K562 (cell line): ENCODE results near the gene CAPN7.

Source experiments
- EZH2 ChIP-seq: IDR thresholded peaks from 2 replicates; pipeline ENCODE4 v1.6.1; 2012; ENCODE audit warnings: low read depth, mild to moderate bottlenecking, inconsistent platforms, low read length, borderline replicate concordance
- FOS ChIP-seq: IDR thresholded peaks from 3 replicates; pipeline ENCODE4 v1.6.1; 2011; ENCODE audit not compliant: insufficient read length; ENCODE audit errors: extremely low read depth
- GTF3C2 ChIP-seq: IDR thresholded peaks from 3 replicates; pipeline ENCODE4 v1.6.1; 2011; ENCODE audit warnings: borderline replicate concordance, mild to moderate bottlenecking, moderate library complexity; ENCODE audit not compliant: insufficient read length; ENCODE audit errors: extremely low read depth
- L3MBTL2 ChIP-seq: fragments of 450-650 bp; IDR thresholded peaks from 2 replicates; pipeline ENCODE4 v1.6.1; 2016; ENCODE audit warnings: mild to moderate bottlenecking, moderate library complexity
- POLR2AphosphoS2 ChIP-seq: IDR thresholded peaks from 2 replicates; pipeline ENCODE4 v1.6.1; 2012; ENCODE audit warnings: low read length, improper control_type of control experiment
- PRDM10 ChIP-seq: fragments of 450-650 bp; IDR thresholded peaks from 2 replicates; pipeline ENCODE4 v1.6.1; 2018; ENCODE audit not compliant: partially characterized antibody
- TBP ChIP-seq: optimal IDR thresholded peaks from 2 replicates; pipeline ENCODE3; 2011; ENCODE audit warnings: low read depth, low read length, improper control_type of control experiment
- ZEB2 ChIP-seq: fragments of 450-650 bp; IDR thresholded peaks from 2 replicates; pipeline ENCODE4 v1.6.1; 2016
- ZNF184 ChIP-seq: sonication (generic); formaldehyde crosslinking; IDR thresholded peaks from 2 replicates; pipeline ENCODE4 v1.5.0; 2020; ENCODE audit warnings: missing genetic modification reagents

GRCh38 chr3:15205934-15206661 is at the start of gene CAPN7:
- TF ChIP-seq POLR2AphosphoS2 (no peak), TBP (peak; percentile 53), ZEB2 (no peak), ZNF184 (CRISPR knock-in tag) (no peak), PRDM10 (no peak), FOS (no peak), GTF3C2 (no peak), L3MBTL2 (peak; percentile 96), EZH2 (no peak)
